NCI-H69 (cell line): ENCODE data around the gene ACTRT2.

Experiments
- DNase-seq: peaks from one replicate; lab custom pipeline; 2025; lab: John Stamatoyannopoulos, UW

The ACTRT2 gene

GRCh38 chr1:3021233-3021671, at the start of gene ACTRT2:
Gene ACTRT2, plus strand, starts transcription at chr1:3021467. Its CDS starts 220 bp downstream, at chr1:3021687.
- no peak for DNase-seq

GRCh38 chr1:2971609-2972008, 49.7 kb upstream of the ACTRT2 start:
- DNase-seq: no peak

- no peak for DNase-seq
These were observed 49.0 kb upstream of the ACTRT2 start for GRCh38 chr1:2972011-2972878.

- DNase-seq: no peak
These were observed 48.2 kb upstream of the ACTRT2 start for GRCh38 chr1:2972879-2973575.

- DNase-seq: no peak
These were observed 47.4 kb upstream of the ACTRT2 start for GRCh38 chr1:2973601-2974593.

- DNase-seq: no peak
These were observed 46.5 kb upstream of the ACTRT2 start for GRCh38 chr1:2974701-2975301.

- no peak for DNase-seq
These were observed 45.6 kb upstream of the ACTRT2 start for GRCh38 chr1:2975466-2976179.

GRCh38 chr1:2976180-2976562, 45.1 kb upstream of the ACTRT2 start:
- no peak for DNase-seq

GRCh38 chr1:2977886-2978611, 43.2 kb upstream of the ACTRT2 start:
- DNase-seq: no peak

- DNase-seq: no peak
These were observed 42.5 kb upstream of the ACTRT2 start for GRCh38 chr1:2978691-2979190.

GRCh38 chr1:2979191-2980072, 41.8 kb upstream of the ACTRT2 start:
- DNase-seq: no peak

GRCh38 chr1:2980073-2980791, 41.0 kb upstream of the ACTRT2 start:
- DNase-seq: no peak

- no peak for DNase-seq
These were observed 40.4 kb upstream of the ACTRT2 start for GRCh38 chr1:2980849-2981248.

- DNase-seq: no peak
These were observed 39.9 kb upstream of the ACTRT2 start for GRCh38 chr1:2981388-2981787.

GRCh38 chr1:2981981-2982614, 39.2 kb upstream of the ACTRT2 start:
- DNase-seq: no peak

- no peak for DNase-seq
These were observed 38.5 kb upstream of the ACTRT2 start for GRCh38 chr1:2982615-2983318.

GRCh38 chr1:2983319-2983705, 38.0 kb upstream of the ACTRT2 start:
- DNase-seq: no peak
